CD4-positive, alpha-beta T cell (primary cell): ENCODE results near the gene PRSS48. TPM values are rescaled to one million over a fixed set of nuclear protein-coding genes. Genes with fewer than 3 reads are reported as not detected.

Experiments used
- ATAC-seq: fragments of 200-7000 bp; cut with Tn5 transposase; one replicate; pipeline ENCODE4 v1.10.0; 2022; ENCODE audit warnings: mild to moderate bottlenecking; ENCODE audit not compliant: poor library complexity
- CTCF ChIA-PET: fragments of 350-600 bp; sonication (Branson Sonifier 250); formaldehyde crosslinking; loops from one replicate; lab custom pipeline; 2021; ENCODE audit warnings: antibody characterized with exemption, inconsistent platforms; lab: Charles Lee
- POLR2A ChIA-PET: fragments of 350-600 bp; sonication (Branson Sonifier 250); formaldehyde crosslinking; loops from one replicate; lab custom pipeline; 2021; ENCODE audit warnings: antibody characterized with exemption, inconsistent platforms; lab: Charles Lee
- DNase-seq, 14 experiments: peaks; one replicate each; pipeline ENCODE4 v3.0.0-alpha.2; 2013 to 2020; ENCODE audit warnings: mixed read lengths in 2 of 14
- H3K27ac ChIP-seq, 2 donors: one replicate each; pipeline versions ENCODE4 v1.5.1 to v1.7.0; 2013; ENCODE audit warnings: low read length in 2 of 2, low read depth in 1 of 2, mild to moderate bottlenecking in 1 of 2
- H3K27me3 ChIP-seq, 2 experiments: 1 replicate in 1 of 2; 2 replicates in 1 of 2; pipeline versions ENCODE4 v1.6.1 to v1.7.0; 2013; ENCODE audit warnings: low read length in 2 of 2, control low read depth in 1 of 2, mild to moderate bottlenecking in 1 of 2, moderate library complexity in 1 of 2; ENCODE audit not compliant: insufficient read depth in 2 of 2, control insufficient read depth in 1 of 2
- H3K36me3 ChIP-seq: one replicate; pipeline ENCODE4 v1.6.1; 2013; ENCODE audit warnings: low read length, control low read depth; ENCODE audit not compliant: insufficient read depth
- H3K4me1 ChIP-seq: one replicate; pipeline ENCODE4 v1.6.1; 2013; ENCODE audit warnings: low read length, control low read depth; ENCODE audit not compliant: insufficient read depth
- H3K4me3 ChIP-seq: one replicate; pipeline ENCODE4 v1.5.1; 2013; ENCODE audit warnings: mild to moderate bottlenecking, low read length, moderate library complexity
- H3K9me3 ChIP-seq, 2 experiments: 1 replicate in 1 of 2; 2 replicates in 1 of 2; pipeline versions ENCODE4 v1.6.1 to v1.7.0; 2013; ENCODE audit warnings: low read length in 2 of 2, mild to moderate bottlenecking in 2 of 2, control low read depth in 1 of 2, moderate library complexity in 1 of 2; ENCODE audit not compliant: control insufficient read depth in 1 of 2, insufficient read depth in 1 of 2
- H3K27ac Mint-ChIP-seq: one replicate; pipeline ENCODE4 v1.8.0; 2020; ENCODE audit warnings: mixed read lengths
- H3K27me3 Mint-ChIP-seq: one replicate; pipeline ENCODE4 v1.8.0; 2021; ENCODE audit warnings: mixed read lengths
- H3K36me3 Mint-ChIP-seq: one replicate; pipeline ENCODE4 v1.8.0; 2021; ENCODE audit warnings: low read depth, mixed read lengths
- H3K4me1 Mint-ChIP-seq: one replicate; pipeline ENCODE4 v1.8.0; 2021; ENCODE audit warnings: low read depth, mixed read lengths
- H3K4me3 Mint-ChIP-seq: one replicate; pipeline ENCODE4 v1.8.0; 2020; ENCODE audit warnings: mild to moderate bottlenecking, mixed read lengths
- H3K9me3 Mint-ChIP-seq: one replicate; pipeline ENCODE4 v1.8.0; 2020; ENCODE audit warnings: mixed read lengths
- intact Hi-C, 2 experiments: fragments of 100-400 bp; cut with DNase I in 1 of 2; cut with micrococcal nuclease in 1 of 2; formaldehyde crosslinking; loops; one replicate each; pipeline versions ENCODE4 v1.15.1 to v1.9.0; 2023 to 2025; cut with DNase I, micrococcal nuclease
- total RNA-seq, 174 experiments: library from RNA in 2 of 174; stranded (reverse) in 2 of 174; gene quantifications; one replicate each; pipeline ENCODE4 v1.2.3 and lab custom pipeline; 2021 to 2026
- TF ChIP-seq, protein P1 (sequence below): fragments of 200-600 bp; IDR thresholded peaks from one replicate; pipeline ENCODE4 v1.8.0; 2022; ENCODE audit warnings: antibody characterized with exemption, mild to moderate bottlenecking

The PRSS48 gene
- total RNA-seq, 2 experiments from 2014 or later, result not detected

GRCh38 chr4:151325949-151326246, 48.9 kb downstream of the PRSS48 start:
- ChIA-PET CTCF (no interaction called here), POLR2A (no interaction called here)
- peaks cover 68% of the 10 kb centered on the region for H3K27me3 Mint-ChIP-seq
- peak overlapping the region; percentile 57 for H3K4me3 Mint-ChIP-seq
- peaks cover 7% of the 10 kb centered on the region for H3K4me1 ChIP-seq
- DNase-seq (no peak), ATAC-seq (no peak)
- H3K9me3 ChIP-seq, result no peaks in the 10 kb centered on the region
- H3K27me3 ChIP-seq, result peaks cover 29 to 46% of the 10 kb centered on the region in 2 experiments
- H3K4me1 Mint-ChIP-seq, result peaks cover 18% of the 10 kb centered on the region
- intact Hi-C loops, result no loop called here
- no peak overlapping the region for H3K4me3 ChIP-seq
- TF ChIP-seq, protein P1, sequence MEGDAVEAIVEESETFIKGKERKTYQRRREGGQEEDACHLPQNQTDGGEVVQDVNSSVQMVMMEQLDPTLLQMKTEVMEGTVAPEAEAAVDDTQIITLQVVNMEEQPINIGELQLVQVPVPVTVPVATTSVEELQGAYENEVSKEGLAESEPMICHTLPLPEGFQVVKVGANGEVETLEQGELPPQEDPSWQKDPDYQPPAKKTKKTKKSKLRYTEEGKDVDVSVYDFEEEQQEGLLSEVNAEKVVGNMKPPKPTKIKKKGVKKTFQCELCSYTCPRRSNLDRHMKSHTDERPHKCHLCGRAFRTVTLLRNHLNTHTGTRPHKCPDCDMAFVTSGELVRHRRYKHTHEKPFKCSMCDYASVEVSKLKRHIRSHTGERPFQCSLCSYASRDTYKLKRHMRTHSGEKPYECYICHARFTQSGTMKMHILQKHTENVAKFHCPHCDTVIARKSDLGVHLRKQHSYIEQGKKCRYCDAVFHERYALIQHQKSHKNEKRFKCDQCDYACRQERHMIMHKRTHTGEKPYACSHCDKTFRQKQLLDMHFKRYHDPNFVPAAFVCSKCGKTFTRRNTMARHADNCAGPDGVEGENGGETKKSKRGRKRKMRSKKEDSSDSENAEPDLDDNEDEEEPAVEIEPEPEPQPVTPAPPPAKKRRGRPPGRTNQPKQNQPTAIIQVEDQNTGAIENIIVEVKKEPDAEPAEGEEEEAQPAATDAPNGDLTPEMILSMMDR, result no peak
- no peaks in the 10 kb centered on the region for H3K36me3 ChIP-seq
- H3K27ac Mint-ChIP-seq, result no peak overlapping the region
- H3K9me3 Mint-ChIP-seq, result peaks cover 6% of the 10 kb centered on the region
- no peak overlapping the region for H3K27ac ChIP-seq
- no peaks in the 10 kb centered on the region for H3K36me3 Mint-ChIP-seq

DNA sequence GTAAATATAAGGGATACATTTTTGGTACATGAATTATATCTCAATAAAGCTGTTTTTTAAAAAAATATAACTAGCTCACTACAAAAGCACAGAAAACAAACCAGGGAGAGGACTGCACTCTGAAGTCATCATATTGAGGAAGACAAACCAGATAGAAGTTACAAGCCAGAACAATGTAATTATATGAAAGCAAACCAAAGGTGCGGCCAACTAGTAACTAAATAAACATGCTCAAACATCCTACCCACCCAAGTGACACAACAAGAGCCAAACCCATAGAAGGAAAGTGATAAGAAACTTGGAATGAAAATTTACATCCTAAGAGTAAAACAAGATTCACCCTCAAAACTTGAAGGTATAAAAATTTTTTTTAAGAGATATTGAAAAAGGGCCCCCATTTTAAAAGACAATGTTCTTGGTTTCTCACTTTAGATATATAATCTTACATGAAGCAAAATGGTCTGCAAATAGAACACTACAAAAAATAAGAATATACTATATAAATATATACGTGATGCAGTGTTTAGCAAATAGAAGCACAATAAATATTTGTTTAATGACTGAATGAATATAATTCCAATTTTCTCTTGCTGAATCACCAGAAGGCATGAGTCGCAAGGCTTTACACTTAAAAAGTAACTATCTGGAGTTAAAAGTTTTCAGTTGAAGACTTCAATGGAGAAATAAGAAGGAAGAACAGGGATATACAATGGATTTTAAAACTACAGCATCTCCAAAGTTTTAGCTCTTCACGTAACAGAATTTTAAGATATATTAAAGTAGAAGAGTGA, 52.5 kb downstream of the PRSS48 start:
- ATAC-seq (no peak), DNase-seq (no peak)
- no peak overlapping the region for H3K27ac ChIP-seq
- ChIA-PET POLR2A (no interaction called here), CTCF (no interaction called here)
- no peak overlapping the region for H3K4me3 ChIP-seq
- H3K9me3 ChIP-seq, result no peaks in the 10 kb centered on the region
- H3K27me3 ChIP-seq, result peaks cover 17 to 24% of the 10 kb centered on the region in 2 experiments
- H3K27ac Mint-ChIP-seq, result no peak overlapping the region
- no peaks in the 10 kb centered on the region for H3K36me3 Mint-ChIP-seq
- H3K4me1 ChIP-seq, result peaks cover 7% of the 10 kb centered on the region
- peaks cover 12% of the 10 kb centered on the region for H3K4me1 Mint-ChIP-seq
- no peak overlapping the region for H3K4me3 Mint-ChIP-seq
- peaks cover 56% of the 10 kb centered on the region for H3K27me3 Mint-ChIP-seq
- no peaks in the 10 kb centered on the region for H3K36me3 ChIP-seq
- peaks cover 6% of the 10 kb centered on the region for H3K9me3 Mint-ChIP-seq
- TF ChIP-seq, protein P1, result no peak
- intact Hi-C loops, result no loop called here

GRCh38 chr4:151331276-151332042, 54.5 kb downstream of the PRSS48 start:
- Mint-ChIP-seq H3K4me1 (no peaks in the 10 kb centered on the region), H3K27ac (no peak overlapping the region), H3K9me3 (peaks cover 6% of the 10 kb centered on the region), H3K27me3 (peaks cover 51% of the 10 kb centered on the region), H3K4me3 (no peak overlapping the region), H3K36me3 (no peaks in the 10 kb centered on the region)
- H3K27ac ChIP-seq, result no peak overlapping the region
- H3K36me3 ChIP-seq, result no peaks in the 10 kb centered on the region
- TF ChIP-seq, protein P1, result no peak
- H3K9me3 ChIP-seq, result no peaks in the 10 kb centered on the region
- peaks cover 5 to 7% of the 10 kb centered on the region in 2 experiments for H3K27me3 ChIP-seq
- H3K4me3 ChIP-seq, result no peak overlapping the region
- DNase-seq (no peak), ATAC-seq (no peak)
- intact Hi-C loops, result no loop called here
- ChIA-PET CTCF (no interaction called here), POLR2A (no interaction called here)
- H3K4me1 ChIP-seq, result no peaks in the 10 kb centered on the region
